Stimulated activated naive CD8-positive, alpha-beta T cell treated with anti-CD3 and anti-CD28 coated beads, Interleukin-15, amount 100 ng/mL, for 72 hours (primary cell): ENCODE results near the gene CPLX1.
"Not testable (repeated sequence)": the region's sequence is repeated elsewhere in the genome, so short reads cannot be mapped to it uniquely, and the experiment has no call there.

Source experiments
- ATAC-seq: fragments of 150-1000 bp; cut with Tn5 transposase; 2 replicates; pipeline ENCODE4 v1.10.0; 2021; ENCODE audit warnings: mild to moderate bottlenecking, moderate library complexity
- DNase-seq, 2 donors: peaks; one replicate each; pipeline ENCODE4 v3.0.0; 2021 to 2022
- H3K27ac Mint-ChIP-seq, 2 donors: one replicate each; pipeline ENCODE4 v1.8.0; 2022; ENCODE audit warnings: mild to moderate bottlenecking in 2 of 2, mixed read lengths in 2 of 2, moderate library complexity in 2 of 2
- H3K27me3 Mint-ChIP-seq: one replicate; pipeline ENCODE4 v1.8.0; 2022; ENCODE audit warnings: mixed read lengths
- H3K4me1 Mint-ChIP-seq: one replicate; pipeline ENCODE4 v1.8.0; 2022; ENCODE audit warnings: mild to moderate bottlenecking, mixed read lengths
- H3K4me3 Mint-ChIP-seq, 2 donors: one replicate each; pipeline ENCODE4 v1.8.0; 2022; ENCODE audit warnings: mild to moderate bottlenecking in 2 of 2, mixed read lengths in 2 of 2, moderate library complexity in 1 of 2
- H3K9me3 Mint-ChIP-seq, 2 donors: one replicate each; pipeline ENCODE4 v1.8.0; 2022; ENCODE audit warnings: mixed read lengths in 2 of 2

Gene CPLX1

DNA sequence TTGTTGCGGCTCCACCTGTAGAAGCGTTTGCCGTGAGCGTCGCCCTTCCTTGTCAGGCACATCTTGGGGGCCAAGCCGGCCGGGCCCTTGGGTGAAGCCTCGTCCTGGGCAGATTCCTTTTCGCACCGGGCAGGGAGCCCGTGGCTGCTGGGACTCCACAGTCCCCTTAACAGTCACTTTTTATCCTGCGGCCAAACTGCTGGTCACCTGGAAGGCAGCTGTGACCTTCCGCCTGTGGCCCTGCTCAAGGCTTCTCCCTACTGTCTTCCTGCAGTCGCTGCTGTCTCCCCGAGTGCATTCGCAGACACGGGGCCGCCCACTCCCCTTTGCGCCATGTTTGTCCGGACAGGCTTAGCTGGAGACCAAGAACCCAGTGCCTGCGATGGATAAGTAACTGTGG is 65.3 kb downstream of the CPLX1 start:
- Mint-ChIP-seq H3K27ac (no peak overlapping the region), H3K27me3 (no peaks in the 10 kb centered on the region), H3K4me3 (no peak overlapping the region), H3K9me3 (no peaks in the 10 kb centered on the region), H3K4me1 (peaks cover 4% of the 10 kb centered on the region)
- no peak for ATAC-seq
- no peak for DNase-seq

- not testable (repeated sequence) for DNase-seq, ATAC-seq, H3K9me3 Mint-ChIP-seq, H3K4me1 Mint-ChIP-seq, H3K27me3 Mint-ChIP-seq
- Mint-ChIP-seq H3K27ac (peak overlapping the region; percentile 1 to 5), H3K4me3 (peak overlapping the region in 1 of 2 donors; percentile 1)
Measured at GRCh38 chr4:759810-760209, 66.1 kb downstream of the CPLX1 start.

- H3K27me3 Mint-ChIP-seq, result no peaks in the 10 kb centered on the region
- no peak for ATAC-seq
- no peaks in the 10 kb centered on the region for H3K9me3 Mint-ChIP-seq
- no peak overlapping the region for H3K27ac Mint-ChIP-seq
- no peak for DNase-seq
- peaks cover 4% of the 10 kb centered on the region for H3K4me1 Mint-ChIP-seq
- no peak overlapping the region for H3K4me3 Mint-ChIP-seq
Measured at GRCh38 chr4:757111-757510, 68.8 kb downstream of the CPLX1 start.

GRCh38 chr4:754221-755120 is 71.5 kb downstream of the CPLX1 start:
- no peaks in the 10 kb centered on the region for H3K27me3 Mint-ChIP-seq
- H3K4me1 Mint-ChIP-seq, result peaks cover 4% of the 10 kb centered on the region
- peak overlapping the region in 1 of 2 donors; percentile 81 for H3K27ac Mint-ChIP-seq
- H3K9me3 Mint-ChIP-seq, result no peaks in the 10 kb centered on the region
- no peak for DNase-seq
- no peak overlapping the region for H3K4me3 Mint-ChIP-seq
- ATAC-seq, result peak; percentile 42

GRCh38 chr4:753186-753585 is 72.7 kb downstream of the CPLX1 start:
- not testable (repeated sequence) for DNase-seq, H3K27me3 Mint-ChIP-seq, H3K4me1 Mint-ChIP-seq, H3K9me3 Mint-ChIP-seq, ATAC-seq, H3K4me3 Mint-ChIP-seq
- peak overlapping the region in 1 of 2 donors; percentile 34 for H3K27ac Mint-ChIP-seq

DNA sequence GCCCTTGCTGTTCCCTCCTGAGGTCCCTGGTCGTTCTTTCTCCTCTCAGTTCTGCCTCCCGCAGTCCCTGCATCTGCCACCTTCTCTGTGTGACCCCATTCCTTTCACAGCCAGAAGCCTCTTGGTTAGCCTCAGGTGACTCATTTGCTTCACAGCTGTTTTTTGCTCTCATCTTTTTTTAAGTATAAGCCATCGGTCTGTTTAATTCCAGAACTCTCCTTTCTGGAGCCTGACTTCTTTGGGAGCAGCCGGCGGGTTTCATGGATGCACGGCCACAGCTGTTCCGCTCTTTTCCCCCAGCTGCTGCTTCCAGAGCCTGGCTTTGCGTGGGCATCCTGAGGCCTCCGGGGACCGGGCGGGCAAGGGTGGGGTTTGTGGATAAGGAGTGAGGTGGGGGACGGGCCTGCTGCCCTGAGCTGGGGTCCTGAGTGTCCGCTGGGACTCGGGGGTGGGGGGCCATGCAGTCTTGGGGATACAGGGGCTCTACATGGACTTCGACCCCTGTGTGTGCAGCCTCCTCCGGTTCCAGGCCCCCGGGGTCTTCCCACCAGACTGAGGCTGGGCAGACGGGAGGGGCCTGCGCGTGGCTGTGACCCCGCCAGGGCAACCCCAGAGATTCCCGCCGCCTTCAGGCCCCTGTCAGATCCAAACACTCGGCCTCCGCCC is 73.6 kb downstream of the CPLX1 start:
- Mint-ChIP-seq H3K27me3 (no peaks in the 10 kb centered on the region), H3K27ac (peak overlapping the region; percentile 46 to 79), H3K4me1 (peaks cover 4% of the 10 kb centered on the region), H3K9me3 (no peaks in the 10 kb centered on the region), H3K4me3 (no peak overlapping the region)
- ATAC-seq, result no peak
- no peak for DNase-seq

- H3K27ac Mint-ChIP-seq, result peak overlapping the region in 1 of 2 donors; percentile 79
- no peak for DNase-seq
- ATAC-seq, result no peak
- peaks cover 4% of the 10 kb centered on the region for H3K4me1 Mint-ChIP-seq
- no peaks in the 10 kb centered on the region for H3K27me3 Mint-ChIP-seq
- H3K9me3 Mint-ChIP-seq, result no peaks in the 10 kb centered on the region
- H3K4me3 Mint-ChIP-seq, result no peak overlapping the region
Measured at GRCh38 chr4:751676-752075, 74.3 kb downstream of the CPLX1 start.

- no peaks in the 10 kb centered on the region for H3K9me3 Mint-ChIP-seq
Measured at GRCh38 chr4:749698-750666, 75.9 kb downstream of the CPLX1 start.

GRCh38 chr4:748461-748860 is 77.5 kb downstream of the CPLX1 start:
- DNase-seq (no peak), ATAC-seq (no peak)
- Mint-ChIP-seq H3K4me3 (no peak overlapping the region), H3K27me3 (no peaks in the 10 kb centered on the region), H3K9me3 (no peaks in the 10 kb centered on the region), H3K27ac (no peak overlapping the region), H3K4me1 (peaks cover 10% of the 10 kb centered on the region)

More at GRCh38 chr4:749698-750666, 75.9 kb downstream of the CPLX1 start:
- Mint-ChIP-seq H3K4me1 (peaks cover 4% of the 10 kb centered on the region), H3K27ac (no peak overlapping the region), H3K27me3 (no peaks in the 10 kb centered on the region), H3K4me3 (no peak overlapping the region)
- ATAC-seq, result no peak
- no peak for DNase-seq

- ATAC-seq (no peak), DNase-seq (no peak)
- peaks cover 14% of the 10 kb centered on the region for H3K4me1 Mint-ChIP-seq
- no peaks in the 10 kb centered on the region for H3K27me3 Mint-ChIP-seq
- H3K4me3 Mint-ChIP-seq, result no peak overlapping the region
- H3K27ac Mint-ChIP-seq, result no peak overlapping the region
- no peaks in the 10 kb centered on the region for H3K9me3 Mint-ChIP-seq
Measured at GRCh38 chr4:747546-748170, 78.3 kb downstream of the CPLX1 start.

GRCh38 chr4:744212-744841 is 81.6 kb downstream of the CPLX1 start:
- peaks cover 13% of the 10 kb centered on the region for H3K4me1 Mint-ChIP-seq
- no peak overlapping the region for H3K4me3 Mint-ChIP-seq
- peak overlapping the region in 1 of 2 donors; percentile 55 for H3K27ac Mint-ChIP-seq
- ATAC-seq (no peak), DNase-seq (no peak)
- H3K27me3 Mint-ChIP-seq, result no peaks in the 10 kb centered on the region
- H3K9me3 Mint-ChIP-seq, result no peaks in the 10 kb centered on the region

GRCh38 chr4:743463-744211 is 82.3 kb downstream of the CPLX1 start:
- Mint-ChIP-seq H3K9me3 (no peaks in the 10 kb centered on the region), H3K4me3 (no peak overlapping the region), H3K27ac (no peak overlapping the region), H3K4me1 (peaks cover 13% of the 10 kb centered on the region), H3K27me3 (no peaks in the 10 kb centered on the region)
- DNase-seq, result no peak
- ATAC-seq, result no peak

DNA sequence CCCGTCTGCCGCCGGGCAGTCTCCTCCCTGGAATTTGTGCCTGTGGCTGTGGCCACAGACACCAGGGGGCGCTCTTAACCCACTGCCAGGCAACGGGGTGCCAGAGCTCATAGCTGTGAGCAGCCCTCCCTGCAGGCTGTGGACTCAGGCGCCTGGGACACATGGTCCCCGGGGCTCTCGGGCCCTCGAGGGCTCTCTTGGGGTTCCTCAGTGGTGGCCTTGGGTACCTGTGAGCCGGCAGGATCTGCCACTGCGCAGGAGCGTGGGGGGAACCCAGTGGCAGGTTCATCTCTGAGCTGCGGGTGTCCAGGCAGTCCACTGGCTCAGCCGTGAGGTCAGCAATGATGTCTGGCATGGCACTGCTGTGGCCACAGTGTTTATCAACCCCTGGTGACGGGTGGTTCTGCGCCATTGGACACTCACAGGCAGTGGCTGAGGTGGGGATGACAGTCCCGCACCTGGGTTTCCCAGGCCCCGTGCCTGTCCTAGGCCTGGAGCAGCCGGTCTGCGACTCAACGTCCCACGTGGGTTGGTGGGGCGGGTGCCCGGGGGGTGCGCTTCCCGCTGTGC is 83.1 kb downstream of the CPLX1 start:
- DNase-seq (peak; percentile 74 to 78), ATAC-seq (peak; percentile 93)
- Mint-ChIP-seq H3K4me3 (no peak overlapping the region), H3K9me3 (no peaks in the 10 kb centered on the region), H3K4me1 (peaks cover 13% of the 10 kb centered on the region), H3K27ac (no peak overlapping the region), H3K27me3 (no peaks in the 10 kb centered on the region)
